ENCODE measurements around the gene EPC1. TPM values are rescaled to one million over a fixed set of nuclear protein-coding genes. Genes with fewer than 3 reads are reported as not detected.

Gene EPC1
- total and polyA plus RNA-seq, 2 of the 8 experiments (the other 6 are each of a cell fraction or from before 2014, with no cell fraction given): 23.7 to 42.3 TPM

GRCh38 chr10:32327364-32327691 lies 19.6 kb downstream of the EPC1 start:
- H3K4ac ChIP-seq (replicated peaks; ENCODE audit: insufficient read length, low read depth, low read length): no peak overlapping the region
- no peak overlapping the region for H3K18ac ChIP-seq (ENCODE audit: extremely low read depth, low read length)
- FAIRE-seq: no peak
- no peak for DNase-seq (ENCODE audit: low read depth in 1 of 2, low spot score in 2 of 2)
- H4K20me1 ChIP-seq (replicated peaks in 1 of 2; ENCODE audit: control insufficient read depth in 1 of 2, insufficient read depth in 2 of 2, low read length in 2 of 2): peaks cover 16 to 18% of the 10 kb centered on the region in 2 experiments
- H3K79me2 ChIP-seq (ENCODE audit: control insufficient read depth in 1 of 2, insufficient read depth in 2 of 2, low read length in 2 of 2): peaks cover 4 to 100% of the 10 kb centered on the region in 2 experiments
- no peaks in the 10 kb centered on the region for H3K36me3 ChIP-seq (ENCODE audit: control insufficient read depth in 2 of 4, insufficient read depth in 4 of 4, low read length in 3 of 4)
- H4K5ac ChIP-seq (ENCODE audit: insufficient read length, low read depth, low read length): no peak overlapping the region
- no peak overlapping the region for H3K56ac ChIP-seq (replicated peaks; ENCODE audit: insufficient read length, low read depth, low read length)
- no peak overlapping the region for H3K23ac ChIP-seq (ENCODE audit: insufficient read length)
- no peak overlapping the region for H4K8ac ChIP-seq (ENCODE audit: extremely low read depth, insufficient read depth, low read length)
- no peak overlapping the region for H3K4me3 ChIP-seq (ENCODE audit: extremely low read depth in 1 of 4, insufficient read depth in 2 of 4, low read depth in 3 of 4, low read length in 4 of 4)
- no peak overlapping the region for H3K9ac ChIP-seq (replicated peaks in 1 of 4; ENCODE audit: extremely low read depth in 1 of 4, low read depth in 3 of 4, low read length in 3 of 4)
- no peak overlapping the region for H2BK15ac ChIP-seq (ENCODE audit: low read length)
- H3K14ac ChIP-seq (ENCODE audit: insufficient read length): no peak overlapping the region
- H3K23me2 ChIP-seq (ENCODE audit: low read depth, low read length): no peaks in the 10 kb centered on the region
- 86% methylated on average over 1 of the region's 1 CpG; no CpG with 5 or more reads in 1 of the 2 experiments for WGBS, 2 experiments (ENCODE audit: extremely low coverage in 1 of 2, insufficient coverage in 1 of 2, insufficient read length in 1 of 2, insufficient replicate concordance in 2 of 2, low coverage in 1 of 2, low lambda C conversion rate in 2 of 2, missing lambda C conversion rate in 1 of 2)
- H2BK120ac ChIP-seq (replicated peaks; ENCODE audit: low read depth, low read length): no peak overlapping the region
- peaks cover 5% of the 10 kb centered on the region for H3K79me1 ChIP-seq (ENCODE audit: low read depth, low read length)
- no peak overlapping the region for H2AFZ ChIP-seq (ENCODE audit: low read length)
- H2BK5ac ChIP-seq (ENCODE audit: low read depth, low read length): no peak overlapping the region
- no peak overlapping the region for H4K91ac ChIP-seq (replicated peaks; ENCODE audit: insufficient read length, low read length)
- H2BK20ac ChIP-seq (ENCODE audit: low read length): no peak overlapping the region
- peaks cover 0 to 20% (median 11%) of the 10 kb centered on the region in 4 experiments; a peak in 6 of 7 replicates for H3K4me1 ChIP-seq (replicated peaks in 1 of 4; ENCODE audit: control insufficient read depth in 3 of 4, insufficient read depth in 4 of 4, low read length in 3 of 4)
- no peak overlapping the region for H3K4me2 ChIP-seq (ENCODE audit: insufficient read depth in 1 of 2, low read depth in 2 of 2, low read length in 2 of 2)
- H2AK5ac ChIP-seq (ENCODE audit: low read depth, low read length): no peak overlapping the region
- H3K27ac ChIP-seq (ENCODE audit: low read depth, low read length): no peak overlapping the region
- POLR2A ChIA-PET (ENCODE audit: partially characterized antibody): interaction anchor here (1.3 to 2.4 kb wide), 3 partner anchors 10 to 21 kb away, joined by 3 to 9 read pairs (median 8); no protein-coding TSS in a partner anchor
- CTCF ChIA-PET (ENCODE audit: partially characterized antibody): interaction anchor here (0.9 kb wide), 1 partner anchor 14 kb away, joined by 3 read pairs; no protein-coding TSS in a partner anchor
- H3K9me3 ChIP-seq (ENCODE audit: insufficient read depth in 2 of 2, low read depth in 1 of 2, low read length in 1 of 2): no peaks in the 10 kb centered on the region
- no peak overlapping the region for H2BK12ac ChIP-seq (ENCODE audit: low read depth, low read length)
- TF ChIP-seq NRF1 (IDR thresholded peaks at IDR 0.05; ENCODE audit: low read depth, low read length) (no peak), POLR2AphosphoS5 (IDR thresholded peaks at IDR 0.05; ENCODE audit: low read depth, low read length) (no peak), PHF8 (conservative IDR thresholded peaks at IDR 0.05; ENCODE audit: low read depth, low read length) (no peak), RAD21 (IDR thresholded peaks at IDR 0.05 in 1 of 2, conservative IDR thresholded peaks at IDR 0.05 in 1 of 2; ENCODE audit: low read depth in 2 of 2, low read length in 2 of 2) (no peak), HDAC2 (IDR thresholded peaks at IDR 0.05; ENCODE audit: borderline replicate concordance in 1 of 2, low read depth in 2 of 2, low read length in 2 of 2) (no peak), SP4 (IDR thresholded peaks at IDR 0.05; ENCODE audit: low read length) (no peak), RBBP5 (IDR thresholded peaks at IDR 0.05; ENCODE audit: borderline replicate concordance, low read depth, low read length) (no peak), SIX5 (IDR thresholded peaks at IDR 0.05; ENCODE audit: low read depth, low read length) (no peak), GABPA (IDR thresholded peaks at IDR 0.05; ENCODE audit: borderline replicate concordance, insufficient read depth, low read length) (no peak), TCF12 (IDR thresholded peaks at IDR 0.05; ENCODE audit: low read depth, low read length) (no peak), SRF (IDR thresholded peaks at IDR 0.05; ENCODE audit: low read depth, low read length) (no peak), SAP30 (IDR thresholded peaks at IDR 0.05; ENCODE audit: insufficient read depth, insufficient replicate concordance, low read length) (no peak), BCL11A (IDR thresholded peaks at IDR 0.05; ENCODE audit: low read depth in 2 of 2, low read length in 2 of 2) (no peak), SUZ12 (IDR thresholded peaks at IDR 0.05; ENCODE audit: low read length) (no peak)
- no peaks in the 10 kb centered on the region for H3K27me3 ChIP-seq (replicated peaks in 1 of 4; ENCODE audit: control insufficient read depth in 3 of 4, extremely low read depth in 1 of 4, insufficient read depth in 3 of 4, low read length in 3 of 4)

Measured in H1 (cell line).